Osteoblast (primary cell): ENCODE measurements around the gene AAK1. TPM values are rescaled to one million over a fixed set of nuclear protein-coding genes. Genes with fewer than 3 reads are reported as not detected.

ENCODE experiments used
- DNase-seq: peaks from one replicate; pipeline ENCODE4 v3.0.0; 2011; ENCODE audit warnings: low spot score, mixed read lengths; ENCODE audit not compliant: insufficient read length; ENCODE audit errors: missing footprints
- H2AFZ ChIP-seq: 2 replicates; pipeline ENCODE4 v1.6.0; 2011; ENCODE audit warnings: mild to moderate bottlenecking, low read length
- H3K27ac ChIP-seq: 2 replicates; pipeline ENCODE4 v1.5.1; 2011; ENCODE audit warnings: mild to moderate bottlenecking, low read depth, low read length, moderate library complexity
- H3K27me3 ChIP-seq: 2 replicates; pipeline ENCODE4 v1.6.0; 2012; ENCODE audit warnings: mild to moderate bottlenecking, control low read depth, inconsistent platforms, low read length, moderate library complexity; ENCODE audit not compliant: insufficient read depth
- H3K36me3 ChIP-seq: 2 replicates; pipeline ENCODE4 v1.5.1; 2011; ENCODE audit warnings: mild to moderate bottlenecking, low read length, control low read depth, moderate library complexity; ENCODE audit not compliant: insufficient read depth
- H3K4me1 ChIP-seq: 2 replicates; pipeline ENCODE4 v1.5.1; 2011; ENCODE audit warnings: mild to moderate bottlenecking, low read length, control low read depth, moderate library complexity; ENCODE audit not compliant: insufficient read depth
- H3K4me2 ChIP-seq: 2 replicates; pipeline ENCODE4 v1.6.0; 2011; ENCODE audit warnings: mild to moderate bottlenecking, low read length; ENCODE audit not compliant: insufficient read depth
- H3K4me3 ChIP-seq: fragments of 200-600 bp; sonication (generic); 3 replicates; pipeline ENCODE4 v1.5.1; 2012; ENCODE audit warnings: mild to moderate bottlenecking, low read length, inconsistent platforms; ENCODE audit not compliant: insufficient read depth
- H3K79me2 ChIP-seq: 2 replicates; pipeline ENCODE4 v1.6.0; 2012; ENCODE audit warnings: mild to moderate bottlenecking, low read length, control low read depth, inconsistent platforms; ENCODE audit not compliant: insufficient read depth
- H3K9me3 ChIP-seq: 2 replicates; pipeline ENCODE4 v1.5.1; 2011; ENCODE audit warnings: low read depth, low read length, control low read depth
- H4K20me1 ChIP-seq: 2 replicates; pipeline ENCODE4 v1.6.0; 2012; ENCODE audit warnings: mild to moderate bottlenecking, low read length, control low read depth; ENCODE audit not compliant: insufficient read depth
- CTCF ChIP-seq: IDR thresholded peaks from 2 replicates; pipeline ENCODE4 v1.5.1; 2011; ENCODE audit warnings: mild to moderate bottlenecking, low read depth, low read length, moderate library complexity; ENCODE audit errors: extremely low read depth
- total RNA-seq: library from RNA; depleted of rRNA; stranded (reverse); fragments of >200 nt; gene quantifications from 2 replicates; pipeline ENCODE4 v1.2.3, GENCODE V29; 2012

Gene AAK1
- total RNA-seq, 1 donor: 61.9 TPM

- Histone ChIP-seq H3K79me2 (no peaks in the 10 kb centered on the region), H3K27me3 (no peaks in the 10 kb centered on the region)
- no peak for TF ChIP-seq CTCF
Measured at GRCh38 chr2:69470911-69471310, 172.6 kb downstream of the AAK1 start.

GRCh38 chr2:69469784-69470183 is 173.8 kb downstream of the AAK1 start:
- no peak for DNase-seq

More at GRCh38 chr2:69470911-69471310, 172.6 kb downstream of the AAK1 start:
- Histone ChIP-seq H3K9me3 (no peaks in the 10 kb centered on the region), H3K4me3 (no peak overlapping the region), H3K27ac (no peak overlapping the region), H3K36me3 (peaks cover 17% of the 10 kb centered on the region), H4K20me1 (no peaks in the 10 kb centered on the region), H2AFZ (no peak overlapping the region), H3K4me1 (no peaks in the 10 kb centered on the region), H3K4me2 (no peak overlapping the region)
- no peak for DNase-seq

GRCh38 chr2:69469375-69469774 is 174.2 kb downstream of the AAK1 start:
- H3K36me3 ChIP-seq: peaks cover 18% of the 10 kb centered on the region

More at GRCh38 chr2:69469784-69470183, 173.8 kb downstream of the AAK1 start:
- no peak overlapping the region for H3K4me2 ChIP-seq
- no peaks in the 10 kb centered on the region for H3K79me2 ChIP-seq
- H4K20me1 ChIP-seq: no peaks in the 10 kb centered on the region
- no peak overlapping the region for H3K4me3 ChIP-seq
- no peaks in the 10 kb centered on the region for H3K4me1 ChIP-seq
- no peak overlapping the region for H2AFZ ChIP-seq
- no peaks in the 10 kb centered on the region for H3K9me3 ChIP-seq
- H3K27me3 ChIP-seq: no peaks in the 10 kb centered on the region
- TF ChIP-seq CTCF: no peak
- H3K27ac ChIP-seq: no peak overlapping the region
- peaks cover 18% of the 10 kb centered on the region for H3K36me3 ChIP-seq

GRCh38 chr2:69466728-69467127 is 176.8 kb downstream of the AAK1 start:
- no peaks in the 10 kb centered on the region for H4K20me1 ChIP-seq
- H3K79me2 ChIP-seq: no peaks in the 10 kb centered on the region
- no peaks in the 10 kb centered on the region for H3K4me1 ChIP-seq
- no peaks in the 10 kb centered on the region for H3K9me3 ChIP-seq
- no peak overlapping the region for H2AFZ ChIP-seq
- no peak for DNase-seq
- H3K36me3 ChIP-seq: peaks cover 20% of the 10 kb centered on the region
- no peak overlapping the region for H3K27ac ChIP-seq
- H3K27me3 ChIP-seq: no peaks in the 10 kb centered on the region
- H3K4me2 ChIP-seq: no peak overlapping the region
- no peak for TF ChIP-seq CTCF
- H3K4me3 ChIP-seq: no peak overlapping the region

More at GRCh38 chr2:69469375-69469774, 174.2 kb downstream of the AAK1 start:
- Histone ChIP-seq H3K4me3 (no peak overlapping the region), H4K20me1 (no peaks in the 10 kb centered on the region), H3K27ac (no peak overlapping the region), H3K4me1 (no peaks in the 10 kb centered on the region), H3K4me2 (no peak overlapping the region), H3K9me3 (no peaks in the 10 kb centered on the region), H3K27me3 (no peaks in the 10 kb centered on the region), H3K79me2 (no peaks in the 10 kb centered on the region), H2AFZ (no peak overlapping the region)
- no peak for TF ChIP-seq CTCF
- no peak for DNase-seq
